Thyroid gland (tissue), 4 donors: ENCODE results near the gene PHACTR4. TPM values are rescaled to one million over a fixed set of nuclear protein-coding genes. Genes with fewer than 3 reads are reported as not detected.
"Not testable (repeated sequence)": the region's sequence is repeated elsewhere in the genome, so short reads cannot be mapped to it uniquely, and the experiment has no call there.

Experiments
- DNase-seq, 2 donors: peaks; one replicate each; pipeline ENCODE4 v3.0.0-alpha.2; 2019
- H3K27ac ChIP-seq, 3 donors: fragments of 200-600 bp; sonication (generic); 1 replicate in 2 of 3; 2 replicates in 1 of 3; pipeline ENCODE4 v1.5.1; 2016 to 2019; ENCODE audit warnings: mild to moderate bottlenecking in 1 of 3, moderate library complexity in 1 of 3
- H3K27me3 ChIP-seq: fragments of 200-600 bp; sonication (generic); one replicate; pipeline ENCODE4 v1.5.1; 2019
- H3K36me3 ChIP-seq, 2 donors: fragments of 200-600 bp; sonication (generic); one replicate each; pipeline ENCODE4 v1.5.1; 2016 to 2019
- H3K4me1 ChIP-seq, 2 donors: fragments of 200-600 bp; sonication (generic); one replicate each; pipeline ENCODE4 v1.5.1; 2017 to 2019
- H3K4me3 ChIP-seq, 3 donors: fragments of 200-600 bp; sonication (generic); replicated peaks in 1 of 3; 1 replicate in 2 of 3; 2 replicates in 1 of 3; pipeline ENCODE4 v1.5.1; 2016; ENCODE audit warnings: mild to moderate bottlenecking in 1 of 3
- H3K9me3 ChIP-seq: fragments of 200-600 bp; sonication (generic); one replicate; pipeline ENCODE4 v1.5.1; 2017
- POLR2A ChIP-seq, 2 donors: fragments of 450-650 bp; IDR thresholded peaks; one replicate each; pipeline ENCODE4 v1.6.1; 2017; ENCODE audit warnings: antibody characterized with exemption in 2 of 2, mild to moderate bottlenecking in 2 of 2, moderate library complexity in 1 of 2
- WGBS, 2 donors: methylation state at CpG; one replicate each; pipeline ENCODE4 v1.1.5; 2017; 5-methylcytosine and 5-hydroxymethylcytosine counted together
- intact Hi-C: fragments of 100-400 bp; cut with DNase I; formaldehyde crosslinking; loops from one replicate; pipeline ENCODE4 v1.15.1; 2023
- small RNA-seq: library from RNA; depleted of rRNA; stranded (forward); fragments of <200 nt; gene quantifications from one replicate; pipeline ENCODE3, GENCODE V24; 2016
- total RNA-seq, 4 donors: library from RNA; depleted of rRNA; stranded (reverse); fragments of >200 nt; gene quantifications; one replicate each; pipeline ENCODE4 v1.2.3, GENCODE V29; 2016
- TF ChIP-seq, protein P1 (sequence below), 6 experiments: fragments of 200-600 bp in 3 of 6; fragments of 450-650 bp in 3 of 6; sonication (generic) in 3 of 6; IDR thresholded peaks; one replicate each; pipeline ENCODE4 v1.5.1; 2016 to 2019; ENCODE audit warnings: antibody characterized with exemption in 6 of 6, mild to moderate bottlenecking in 2 of 6, inconsistent platforms in 1 of 6, moderate library complexity in 1 of 6

The PHACTR4 gene
- total RNA-seq, 4 donors from 2014 or later: 25.9 to 31.2 (median 27.8) TPM

DNA sequence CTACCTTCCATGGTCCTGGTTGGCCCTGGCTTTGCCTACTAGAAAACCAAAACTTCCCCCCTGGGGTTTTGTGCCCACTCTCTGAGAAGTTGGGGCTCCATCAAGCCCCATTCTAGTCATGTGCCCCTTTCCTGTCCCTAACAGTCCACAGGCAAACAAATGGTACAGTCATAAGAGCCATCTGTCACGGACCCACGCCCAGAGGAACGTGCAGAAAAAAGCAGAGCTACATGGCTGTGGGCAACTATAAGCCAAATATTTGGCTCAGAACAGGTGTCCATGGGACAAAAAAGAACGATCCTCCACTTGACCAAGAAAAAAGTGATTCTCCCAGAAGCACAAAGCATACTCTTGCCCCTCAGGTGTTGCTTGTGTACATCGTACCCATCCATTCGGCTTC lies 168.7 kb downstream of the PHACTR4 start:
- H3K27ac ChIP-seq: peak overlapping the region in 2 of 3 donors; percentile 5 to 35
- peaks cover 5 to 9% of the 10 kb centered on the region in 2 donors for H3K4me1 ChIP-seq
- no peak overlapping the region for H3K4me3 ChIP-seq
- H3K9me3 ChIP-seq: no peaks in the 10 kb centered on the region
- TF ChIP-seq, protein P1, sequence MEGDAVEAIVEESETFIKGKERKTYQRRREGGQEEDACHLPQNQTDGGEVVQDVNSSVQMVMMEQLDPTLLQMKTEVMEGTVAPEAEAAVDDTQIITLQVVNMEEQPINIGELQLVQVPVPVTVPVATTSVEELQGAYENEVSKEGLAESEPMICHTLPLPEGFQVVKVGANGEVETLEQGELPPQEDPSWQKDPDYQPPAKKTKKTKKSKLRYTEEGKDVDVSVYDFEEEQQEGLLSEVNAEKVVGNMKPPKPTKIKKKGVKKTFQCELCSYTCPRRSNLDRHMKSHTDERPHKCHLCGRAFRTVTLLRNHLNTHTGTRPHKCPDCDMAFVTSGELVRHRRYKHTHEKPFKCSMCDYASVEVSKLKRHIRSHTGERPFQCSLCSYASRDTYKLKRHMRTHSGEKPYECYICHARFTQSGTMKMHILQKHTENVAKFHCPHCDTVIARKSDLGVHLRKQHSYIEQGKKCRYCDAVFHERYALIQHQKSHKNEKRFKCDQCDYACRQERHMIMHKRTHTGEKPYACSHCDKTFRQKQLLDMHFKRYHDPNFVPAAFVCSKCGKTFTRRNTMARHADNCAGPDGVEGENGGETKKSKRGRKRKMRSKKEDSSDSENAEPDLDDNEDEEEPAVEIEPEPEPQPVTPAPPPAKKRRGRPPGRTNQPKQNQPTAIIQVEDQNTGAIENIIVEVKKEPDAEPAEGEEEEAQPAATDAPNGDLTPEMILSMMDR (IDR thresholded peaks at IDR 0.05): no peak
- TF ChIP-seq POLR2A (IDR thresholded peaks at IDR 0.05): no peak
- H3K27me3 ChIP-seq: no peaks in the 10 kb centered on the region
- intact Hi-C loops: no loop called here
- DNase-seq: peak; percentile 40 to 43
- 59 to 65% methylated on average over 6 of the region's 6 CpGs for WGBS, 2 donors
- peaks cover 0 to 4% of the 10 kb centered on the region in 2 donors for H3K36me3 ChIP-seq

DNA sequence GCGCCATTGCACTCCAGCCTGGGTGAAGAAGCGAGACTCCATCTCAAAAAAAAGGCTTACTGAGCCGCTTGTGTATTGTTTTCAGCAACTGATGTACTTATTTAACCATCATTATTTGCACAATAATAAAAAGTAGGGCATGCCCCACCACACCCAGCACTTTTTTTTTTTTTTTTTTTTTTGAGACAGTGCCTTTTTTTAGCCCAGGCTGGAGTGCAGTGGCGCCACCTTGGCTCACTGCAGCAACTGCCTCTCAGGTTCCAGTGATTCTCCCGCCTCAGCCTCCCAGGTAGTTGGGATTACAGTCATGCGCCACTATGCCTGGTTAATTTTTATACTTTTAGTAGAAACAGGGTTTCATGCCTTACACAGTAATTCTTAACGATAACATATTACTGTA lies 171.1 kb downstream of the PHACTR4 start:
- no peak overlapping the region for H3K27ac ChIP-seq
- WGBS, 2 donors: 93 to 96% methylated on average over 7 of the region's 7 CpGs
- H3K4me1 ChIP-seq: peaks cover 5 to 9% of the 10 kb centered on the region in 2 donors
- no peak for TF ChIP-seq POLR2A (IDR thresholded peaks at IDR 0.05)
- TF ChIP-seq, protein P1 (IDR thresholded peaks at IDR 0.05): no peak
- intact Hi-C loops: no loop called here
- H3K4me3 ChIP-seq: no peak overlapping the region
- H3K36me3 ChIP-seq: peaks cover 0 to 4% of the 10 kb centered on the region in 2 donors
- no peaks in the 10 kb centered on the region for H3K9me3 ChIP-seq
- DNase-seq: no peak
- H3K27me3 ChIP-seq: no peaks in the 10 kb centered on the region

DNA sequence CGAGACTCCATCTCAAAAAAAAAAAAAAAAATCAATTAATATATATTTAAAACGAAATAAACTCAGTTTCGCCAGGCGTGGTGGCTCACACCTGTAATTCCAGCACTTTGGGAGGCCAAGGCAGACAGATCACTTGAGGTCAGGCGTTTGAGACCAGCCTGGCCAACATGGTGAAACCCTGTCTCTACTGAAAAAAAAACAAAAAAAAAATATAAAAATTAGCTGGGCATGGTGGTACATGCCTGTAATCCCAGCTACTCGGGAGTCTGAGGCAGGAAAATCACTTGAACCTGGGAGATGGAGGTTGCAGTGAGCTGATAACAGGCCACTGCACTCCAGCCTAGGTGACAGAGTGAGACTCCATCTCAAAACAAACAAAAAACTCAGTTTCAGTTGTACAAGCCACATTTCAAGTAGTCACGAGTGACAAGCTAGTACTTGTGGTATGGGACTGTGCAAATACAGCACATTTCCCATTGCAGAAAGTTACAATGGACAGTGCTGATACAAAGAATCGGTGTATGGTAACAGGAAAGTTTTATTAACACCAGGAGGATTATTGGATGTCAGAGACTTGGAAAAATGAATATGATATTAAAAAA lies 172.0 kb downstream of the PHACTR4 start:
- H3K4me3 ChIP-seq, DNase-seq, H3K36me3 ChIP-seq, intact Hi-C loops, H3K27me3 ChIP-seq, H3K27ac ChIP-seq, H3K9me3 ChIP-seq, H3K4me1 ChIP-seq: not testable (repeated sequence)
- 80 to 81% methylated on average over 8 of the region's 8 CpGs for WGBS, 2 donors

DNA sequence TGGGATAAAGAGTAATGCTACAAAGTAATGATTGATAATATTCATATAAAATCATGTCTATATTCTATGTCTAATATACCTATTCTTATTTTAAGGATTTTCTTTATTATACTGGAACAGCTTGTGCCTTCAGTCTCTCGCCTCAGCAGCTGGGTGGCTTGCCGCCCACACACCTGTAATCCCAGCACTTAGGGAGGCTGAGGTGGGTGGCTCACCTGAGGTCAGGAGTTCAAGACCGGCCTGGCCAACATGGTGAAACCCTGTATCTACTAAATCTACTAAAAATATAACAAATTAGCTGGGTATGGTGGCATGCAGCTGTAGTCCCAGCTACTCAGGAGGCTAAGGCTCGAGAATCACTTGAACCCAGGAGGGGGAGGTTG lies 175.7 kb downstream of the PHACTR4 start:
- intact Hi-C loops: no loop called here
- WGBS, 2 donors: 92 to 95% methylated on average over 4 of the region's 4 CpGs
- DNase-seq: no peak
- no peak for TF ChIP-seq POLR2A (IDR thresholded peaks at IDR 0.05)
- TF ChIP-seq, protein P1 (IDR thresholded peaks at IDR 0.05): no peak
- H3K36me3 ChIP-seq: no peaks in the 10 kb centered on the region
- no peaks in the 10 kb centered on the region for H3K9me3 ChIP-seq
- H3K4me1 ChIP-seq: no peaks in the 10 kb centered on the region
- H3K4me3 ChIP-seq: no peak overlapping the region
- no peak overlapping the region for H3K27ac ChIP-seq
- H3K27me3 ChIP-seq: no peaks in the 10 kb centered on the region

DNA sequence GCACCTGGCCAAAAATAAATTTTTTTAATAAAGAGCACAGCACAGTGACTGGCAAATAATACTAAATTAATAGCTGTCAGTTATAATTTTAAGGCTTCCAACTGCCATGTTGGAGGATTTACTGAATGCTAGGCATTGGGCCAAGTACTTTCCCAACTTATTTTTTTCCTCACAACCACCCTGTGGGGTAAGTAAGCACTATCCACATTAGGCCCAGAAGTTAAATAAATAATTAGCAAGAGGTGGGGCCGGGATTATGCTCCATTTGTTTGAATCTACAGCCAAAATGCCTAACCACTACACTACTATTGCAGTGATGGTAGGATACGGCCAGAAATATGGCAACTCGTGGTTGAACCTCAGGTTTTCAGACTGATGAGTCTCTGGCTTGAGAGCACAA lies 178.8 kb downstream of the PHACTR4 start:
- Histone ChIP-seq H3K36me3 (no peaks in the 10 kb centered on the region), H3K27ac (no peak overlapping the region), H3K9me3 (no peaks in the 10 kb centered on the region), H3K4me3 (no peak overlapping the region), H3K27me3 (no peaks in the 10 kb centered on the region), H3K4me1 (no peaks in the 10 kb centered on the region)
- intact Hi-C loops: no loop called here
- no peak for DNase-seq
- TF ChIP-seq, protein P1 (IDR thresholded peaks at IDR 0.05): no peak
- no peak for TF ChIP-seq POLR2A (IDR thresholded peaks at IDR 0.05)
- WGBS, 2 donors: 84 to 86% methylated on average over 3 of the region's 3 CpGs

Small RNA genes lying within 50 kb of the gene (small RNA-seq; reads per million reads assigned to genes)
- gene RF00019 (not detected), gene RNU6ATAC27P (not detected), gene SNORA73A (not detected), gene SNORA73B (37.3 reads per million, percentile 95 among the genes with 10 or more reads in this experiment)

Other genes with a start within 250 kb of the PHACTR4 start
- 1 to 10 TPM; 1.4 to 2.0 (median 1.6) TPM for gene PTAFR, start 193.1 kb upstream of the PHACTR4 start, total RNA-seq
- 10 to 100 TPM; 59.5 to 76.7 (median 62.5) TPM for gene DNAJC8, start 136.7 kb upstream of the PHACTR4 start, total RNA-seq
- gene ATP5IF1, start 133.6 kb upstream of the PHACTR4 start, total RNA-seq: 100 to 1,000 TPM in 3 of 4 donors, 10 to 100 TPM in 1; 75.6 to 307 (median 236) TPM
- gene SESN2, start 110.2 kb upstream of the PHACTR4 start, total RNA-seq: 1 to 10 TPM; 6.4 to 8.1 (median 6.8) TPM
- 10 to 100 TPM; 10.4 to 16.9 (median 14.2) TPM for gene MED18, start 40.7 kb upstream of the PHACTR4 start, total RNA-seq
- 10 to 100 TPM in 3 of 4 donors, 1 to 10 TPM in 1; 9.4 to 22.8 (median 14.0) TPM for gene RCC1, start 136.3 kb downstream of the PHACTR4 start, total RNA-seq
- 10 to 100 TPM; 14.8 to 26.6 (median 20.6) TPM for gene TRNAU1AP, start 183.3 kb downstream of the PHACTR4 start, total RNA-seq
- 1 to 10 TPM; 1.3 to 3.5 (median 1.8) TPM for gene RAB42, start 222.5 kb downstream of the PHACTR4 start, total RNA-seq